Coronary artery (tissue), 2 donors: ENCODE data around the gene GNAS.
A peak's percentile ranks its signal among the peaks of the same experiment; 100 is the strongest.

Source experiments
- DNase-seq: peaks from one replicate; pipeline ENCODE4 v3.0.0-alpha.2; 2017; ENCODE audit warnings: low spot score
- H3K27ac ChIP-seq, 2 donors: fragments of 200-600 bp; sonication (generic); one replicate each; pipeline ENCODE4 v1.5.1; 2016 to 2019
- H3K4me3 ChIP-seq: fragments of 200-600 bp; sonication (generic); 2 replicates; pipeline ENCODE4 v1.5.1; 2016; ENCODE audit warnings: mild to moderate bottlenecking, moderate library complexity
- CTCF ChIP-seq: fragments of 200-600 bp; sonication (generic); IDR thresholded peaks from one replicate; pipeline ENCODE4 v1.5.1; 2019; ENCODE audit warnings: antibody characterized with exemption

The GNAS gene

GRCh38 chr20:58892141-58892931 is 39.8 kb downstream of the GNAS start:
- TF ChIP-seq CTCF: no peak
- DNase-seq: peak; percentile 83
- peak overlapping the region; percentile 81 for H3K4me3 ChIP-seq
- H3K27ac ChIP-seq: peak overlapping the region; percentile 100

- Histone ChIP-seq H3K4me3 (peak overlapping the region; percentile 81), H3K27ac (peak overlapping the region; percentile 100)
- TF ChIP-seq CTCF: no peak
- DNase-seq: no peak
These were observed 40.4 kb downstream of the GNAS start for GRCh38 chr20:58892932-58893224.

GRCh38 chr20:58893355-58894120 is 41.0 kb downstream of the GNAS start:
- peak overlapping the region; percentile 58 to 100 for H3K27ac ChIP-seq
- TF ChIP-seq CTCF: no peak
- no peak for DNase-seq
- H3K4me3 ChIP-seq: peak overlapping the region; percentile 81

- no peak for TF ChIP-seq CTCF
- Histone ChIP-seq H3K4me3 (peak overlapping the region; percentile 81), H3K27ac (peak overlapping the region; percentile 41 to 61)
- DNase-seq: no peak
These were observed 42.3 kb downstream of the GNAS start for GRCh38 chr20:58894652-58895447.

GRCh38 chr20:58895448-58896180 is 43.1 kb downstream of the GNAS start:
- H3K27ac ChIP-seq: peak overlapping the region; percentile 41 to 61
- peak overlapping the region; percentile 52 for H3K4me3 ChIP-seq
- TF ChIP-seq CTCF: no peak
- DNase-seq: no peak

GRCh38 chr20:58896820-58897219 is 44.3 kb downstream of the GNAS start:
- no peak for DNase-seq
- TF ChIP-seq CTCF: no peak
- Histone ChIP-seq H3K27ac (no peak overlapping the region), H3K4me3 (no peak overlapping the region)
